Astrocyte (in vitro differentiated cells and primary cell): ENCODE data around the gene EIF2A. TPM values are rescaled to one million over a fixed set of nuclear protein-coding genes. Genes with fewer than 3 reads are reported as not detected.

Experiments
- DNase-seq: peaks from one replicate; pipeline ENCODE4 v3.0.0-alpha.2; 2010; ENCODE audit warnings: low read depth
- FAIRE-seq: peaks from 2 replicates; lab custom pipeline; 2011; peaks lifted over from hg19 to GRCh38; lab: Jason Lieb, UNC
- H2AFZ ChIP-seq: 2 replicates; pipeline ENCODE4 v1.6.0; 2012; ENCODE audit warnings: low read depth, low read length, inconsistent platforms
- H3K27ac ChIP-seq: 2 replicates; pipeline ENCODE4 v1.5.1; 2011; ENCODE audit warnings: low read depth, low read length, inconsistent platforms
- H3K27me3 ChIP-seq: 2 replicates; pipeline ENCODE4 v1.6.0; 2011; ENCODE audit warnings: low read length, inconsistent platforms; ENCODE audit not compliant: insufficient read depth
- H3K36me3 ChIP-seq: 2 replicates; pipeline ENCODE4 v1.5.1; 2011; ENCODE audit warnings: low read length, inconsistent platforms; ENCODE audit not compliant: insufficient read depth
- H3K4me1 ChIP-seq: 2 replicates; pipeline ENCODE4 v1.5.1; 2011; ENCODE audit warnings: low read length, inconsistent platforms; ENCODE audit not compliant: insufficient read depth
- H3K4me2 ChIP-seq: 2 replicates; pipeline ENCODE4 v1.6.0; 2012; ENCODE audit warnings: low read length, inconsistent platforms
- H3K4me3 ChIP-seq: 2 replicates; pipeline ENCODE4 v1.5.1; 2011; ENCODE audit warnings: low read depth, mild to moderate bottlenecking, low read length, inconsistent platforms; ENCODE audit not compliant: insufficient read depth
- H3K79me2 ChIP-seq: 2 replicates; pipeline ENCODE4 v1.6.0; 2012; ENCODE audit warnings: mild to moderate bottlenecking, low read length, inconsistent platforms; ENCODE audit not compliant: insufficient read depth
- H3K9ac ChIP-seq: 2 replicates; pipeline ENCODE4 v1.6.0; 2012; ENCODE audit warnings: mild to moderate bottlenecking, low read length, inconsistent platforms
- H3K9me3 ChIP-seq: 2 replicates; pipeline ENCODE4 v1.5.1; 2012; ENCODE audit warnings: low read depth, mild to moderate bottlenecking, low read length, inconsistent platforms; ENCODE audit not compliant: insufficient read depth
- H4K20me1 ChIP-seq: 2 replicates; pipeline ENCODE4 v1.6.0; 2012; ENCODE audit warnings: low read length, inconsistent platforms; ENCODE audit not compliant: insufficient read depth
- H3K27ac Mint-ChIP-seq: one replicate; pipeline ENCODE4 v1.8.0; 2021; ENCODE audit warnings: mild to moderate bottlenecking, mixed read lengths; ENCODE audit not compliant: unreplicated experiment
- H3K27me3 Mint-ChIP-seq: one replicate; pipeline ENCODE4 v1.8.0; 2021; ENCODE audit warnings: low read depth, mixed read lengths; ENCODE audit not compliant: unreplicated experiment
- H3K36me3 Mint-ChIP-seq: one replicate; pipeline ENCODE4 v1.8.0; 2021; ENCODE audit warnings: low read depth, mixed read lengths; ENCODE audit not compliant: unreplicated experiment
- H3K4me1 Mint-ChIP-seq: one replicate; pipeline ENCODE4 v1.8.0; 2021; ENCODE audit warnings: low read depth, mixed read lengths; ENCODE audit not compliant: unreplicated experiment
- H3K4me3 Mint-ChIP-seq: one replicate; pipeline ENCODE4 v1.8.0; 2021; ENCODE audit warnings: mild to moderate bottlenecking, moderate library complexity, mixed read lengths; ENCODE audit not compliant: unreplicated experiment
- H3K9me3 Mint-ChIP-seq: one replicate; pipeline ENCODE4 v1.8.0; 2021; ENCODE audit warnings: mild to moderate bottlenecking, mixed read lengths; ENCODE audit not compliant: unreplicated experiment
- CTCF ChIP-seq: IDR thresholded peaks from 2 replicates; pipeline ENCODE4 v1.5.1; 2011; ENCODE audit warnings: low read depth, mild to moderate bottlenecking, inconsistent platforms, low read length, moderate library complexity; ENCODE audit not compliant: insufficient read depth
- EZH2 ChIP-seq: IDR thresholded peaks from 2 replicates; pipeline ENCODE4 v1.6.1; 2012; ENCODE audit warnings: mild to moderate bottlenecking, low read length, inconsistent platforms; ENCODE audit not compliant: insufficient read depth
- total RNA-seq: library from RNA; stranded (reverse); gene quantifications from 2 replicates; pipeline ENCODE4 v1.2.1, GENCODE V29; 2021

The EIF2A gene
- total RNA-seq, 1 donor from 2014 or later = 64.2 TPM

DNA sequence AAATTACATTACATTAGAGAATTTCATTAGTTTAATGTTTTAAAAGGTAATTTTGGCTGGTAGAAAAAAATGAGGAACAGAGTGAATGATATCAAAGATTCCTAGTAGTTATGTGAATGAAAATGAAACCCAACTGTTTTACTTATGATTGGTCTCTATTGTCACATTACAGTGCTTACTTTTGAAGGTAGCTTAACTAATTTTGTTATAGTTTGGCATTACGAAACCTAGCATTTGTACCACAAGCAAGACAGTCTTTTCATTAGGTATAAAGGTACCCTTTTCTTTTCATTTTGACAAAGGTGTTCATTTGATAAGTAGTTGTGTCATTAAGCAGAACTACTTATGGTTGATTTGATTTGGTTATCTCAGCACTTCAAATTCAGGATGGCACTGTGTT lies 63.4 kb downstream of the EIF2A start:
- H3K27me3 Mint-ChIP-seq = no peaks in the 10 kb centered on the region
- FAIRE-seq (no peak), DNase-seq (no peak)
- H3K36me3 Mint-ChIP-seq = peaks cover 2% of the 10 kb centered on the region
- no peak overlapping the region for H3K4me3 Mint-ChIP-seq
- H3K27ac ChIP-seq = no peak overlapping the region
- peaks cover 8% of the 10 kb centered on the region for H3K4me1 Mint-ChIP-seq
- peaks cover 91% of the 10 kb centered on the region for H4K20me1 ChIP-seq
- peaks cover 11% of the 10 kb centered on the region for H3K36me3 ChIP-seq
- H3K27me3 ChIP-seq = no peaks in the 10 kb centered on the region
- H3K9me3 ChIP-seq = no peaks in the 10 kb centered on the region
- H3K9ac ChIP-seq = no peak overlapping the region
- no peak overlapping the region for H3K4me3 ChIP-seq
- peaks cover 94% of the 10 kb centered on the region for H3K79me2 ChIP-seq
- peaks cover 3% of the 10 kb centered on the region for H3K4me1 ChIP-seq
- H3K27ac Mint-ChIP-seq = peak overlapping the region; percentile 55
- no peak for TF ChIP-seq CTCF
- no peak for TF ChIP-seq EZH2
- no peak overlapping the region for H3K4me2 ChIP-seq
- H2AFZ ChIP-seq = no peak overlapping the region
- H3K9me3 Mint-ChIP-seq = no peaks in the 10 kb centered on the region

GRCh38 chr3:150610785-150611184 lies 64.2 kb downstream of the EIF2A start:
- no peak overlapping the region for H3K4me3 ChIP-seq
- H3K79me2 ChIP-seq = peaks cover 86% of the 10 kb centered on the region
- no peak for DNase-seq

More at GRCh38 chr3:150610785-150611184, 64.2 kb downstream of the EIF2A start:
- H3K9ac ChIP-seq = no peak overlapping the region
- FAIRE-seq = no peak
- H3K27ac ChIP-seq = no peak overlapping the region
- no peak overlapping the region for H3K27ac Mint-ChIP-seq
- no peaks in the 10 kb centered on the region for H3K9me3 ChIP-seq
- TF ChIP-seq EZH2 (no peak), CTCF (no peak)
- no peak overlapping the region for H3K4me2 ChIP-seq
- H3K9me3 Mint-ChIP-seq = no peaks in the 10 kb centered on the region
- H3K27me3 Mint-ChIP-seq = no peaks in the 10 kb centered on the region
- H2AFZ ChIP-seq = no peak overlapping the region
- H3K27me3 ChIP-seq = no peaks in the 10 kb centered on the region
- H3K4me1 Mint-ChIP-seq = peaks cover 5% of the 10 kb centered on the region
- H3K36me3 Mint-ChIP-seq = peaks cover 4% of the 10 kb centered on the region
- peaks cover 84% of the 10 kb centered on the region for H4K20me1 ChIP-seq
- H3K36me3 ChIP-seq = peaks cover 11% of the 10 kb centered on the region
- no peak overlapping the region for H3K4me3 Mint-ChIP-seq
- H3K4me1 ChIP-seq = peaks cover 3% of the 10 kb centered on the region
